Epidermal melanocyte (primary cell): Measurements from ENCODE around the gene KRT5.
"Not testable (repeated sequence)": the region's sequence is repeated elsewhere in the genome, so short reads cannot be mapped to it uniquely, and the experiment has no call there.

Experiments used
- DNase-seq: peaks from one replicate; pipeline ENCODE4 v3.0.0; 2011; ENCODE audit warnings: low spot score; ENCODE audit not compliant: insufficient read length

Gene KRT5

GRCh38 chr12:52521175-52521567 lies 977 bp upstream of the KRT5 start:
- no peak for DNase-seq

DNA sequence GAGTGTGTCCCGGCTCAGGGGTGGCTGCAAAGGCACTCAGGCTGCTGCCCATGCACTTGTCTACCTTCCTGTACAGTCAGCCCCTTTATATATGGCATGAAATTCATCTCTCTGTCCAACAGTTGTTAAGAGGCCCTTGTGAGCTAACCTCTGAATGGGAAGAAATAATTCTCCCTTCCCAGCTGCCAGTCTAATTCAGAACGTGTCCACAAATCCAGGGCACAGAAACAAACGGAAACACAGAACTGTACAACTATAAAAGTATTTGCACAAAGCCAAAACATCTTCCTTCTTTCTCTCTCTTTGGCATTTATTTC lies 849 bp downstream of the KRT5 start:
- no peak for DNase-seq

GRCh38 chr12:52518574-52519386 lies 1.4 kb downstream of the KRT5 start:
- DNase-seq, result no peak

- DNase-seq, result no peak
Observed at GRCh38 chr12:52517888-52518287, 2.3 kb downstream of the KRT5 start.

GRCh38 chr12:52517005-52517835 lies 3.0 kb downstream of the KRT5 start:
- DNase-seq, result no peak

GRCh38 chr12:52515927-52516831 lies 4.0 kb downstream of the KRT5 start:
- no peak for DNase-seq

- no peak for DNase-seq
Observed at GRCh38 chr12:52515319-52515646, 4.9 kb downstream of the KRT5 start.

DNA sequence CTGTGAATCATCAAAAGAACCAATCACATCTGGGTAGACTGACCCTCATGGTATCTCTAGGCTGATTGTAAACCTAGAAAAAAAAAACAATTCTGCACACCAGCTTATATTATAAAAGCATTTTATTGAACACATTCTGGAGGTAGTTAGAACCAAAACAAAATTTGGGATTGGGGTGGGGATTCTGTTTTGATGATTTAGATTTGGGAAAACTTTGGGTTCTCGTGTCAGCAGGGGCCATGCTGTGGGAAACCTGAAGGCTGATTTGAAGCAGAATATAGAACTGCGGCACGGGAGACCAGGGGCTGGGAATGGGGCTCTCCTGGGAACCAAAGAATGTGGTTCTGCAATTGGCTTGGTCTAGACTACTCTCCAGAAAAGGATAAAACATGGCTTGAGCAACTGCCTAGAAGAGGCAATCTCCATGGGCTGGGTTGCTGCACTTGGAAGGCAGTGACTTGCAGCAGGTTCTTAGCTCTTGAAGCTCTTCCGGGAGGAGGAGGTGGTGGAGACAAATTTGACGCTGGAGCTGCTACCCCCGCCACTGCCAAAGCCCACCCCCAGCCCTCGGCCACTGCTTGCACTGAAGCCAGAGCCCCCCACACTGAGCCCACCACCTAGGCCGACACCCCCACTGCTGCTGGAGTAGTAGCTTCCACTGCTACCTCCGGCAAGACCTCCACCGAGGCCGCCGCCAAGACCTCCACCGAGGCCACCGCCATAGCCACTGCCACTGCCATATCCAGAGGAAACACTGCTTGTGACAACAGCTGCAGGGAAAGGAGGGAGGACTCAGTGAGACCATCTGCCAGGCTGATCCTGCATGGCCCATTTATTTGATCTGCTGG lies 5.5 kb downstream of the KRT5 start:
- DNase-seq, result no peak

GRCh38 chr12:52513736-52514135 lies 6.5 kb downstream of the KRT5 start:
- DNase-seq, result no peak

DNA sequence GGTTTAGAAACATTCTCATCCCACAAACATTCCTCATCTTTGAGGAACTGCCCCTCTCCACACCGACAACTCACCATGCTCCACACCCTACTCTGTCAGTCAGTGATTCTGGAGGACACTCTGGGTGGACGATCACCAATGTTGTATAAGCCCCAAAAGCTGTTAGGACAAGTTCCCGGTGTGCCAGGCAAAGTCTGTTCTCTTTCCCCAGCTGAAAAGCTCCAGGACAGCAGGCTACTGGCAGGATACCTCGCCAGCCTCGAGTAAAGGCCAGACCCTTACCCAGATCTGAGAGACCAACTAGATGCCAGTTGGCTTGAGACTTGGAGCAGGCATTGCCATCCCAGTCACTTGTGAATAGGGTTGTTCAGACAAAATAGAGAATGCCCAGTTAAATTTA lies 12.0 kb downstream of the KRT5 start:
- DNase-seq, result no peak

DNA sequence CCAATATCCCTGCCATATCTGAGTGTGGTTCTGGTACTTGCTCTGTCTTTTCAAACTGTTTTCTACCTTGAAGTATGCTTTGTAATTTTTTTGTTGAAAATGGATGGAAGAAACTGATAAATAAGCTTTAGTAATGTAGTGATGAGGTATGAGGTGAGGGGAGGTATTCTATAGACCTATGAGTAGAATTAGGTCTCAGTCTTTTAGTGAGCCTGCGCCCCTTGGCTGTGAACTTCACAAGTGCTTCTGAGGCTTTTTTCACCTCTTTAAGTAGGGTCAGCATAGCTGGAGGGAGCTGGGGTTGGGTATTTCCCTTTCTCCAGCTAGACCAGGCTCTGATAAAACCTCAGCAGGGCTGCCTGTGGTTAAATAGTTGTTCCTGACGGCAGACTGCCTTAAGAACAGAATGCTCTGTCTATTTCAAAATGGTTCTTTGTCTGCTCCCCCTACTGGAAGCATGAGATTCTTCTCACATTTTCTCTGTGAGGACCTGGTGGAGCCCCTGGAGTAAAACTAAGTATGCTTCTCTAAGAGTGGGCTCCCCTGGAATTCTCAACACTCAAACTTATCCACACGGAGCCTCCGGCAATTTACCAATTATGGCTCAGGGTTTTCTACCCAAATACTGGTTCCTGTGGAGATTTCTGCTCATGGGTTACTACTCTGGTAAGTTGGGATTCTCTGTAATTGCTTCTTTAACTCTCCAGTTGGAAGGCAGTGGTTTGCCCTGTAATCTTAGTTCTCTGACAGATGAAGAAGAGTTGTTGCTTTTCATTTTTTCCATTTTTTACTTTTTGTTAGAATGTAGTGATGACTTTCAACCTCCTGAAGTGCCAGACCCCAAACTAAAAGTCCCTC lies 13.1 kb downstream of the KRT5 start:
- DNase-seq, result peak; percentile 68

GRCh38 chr12:52502877-52503276 lies 17.3 kb downstream of the KRT5 start:
- no peak for DNase-seq

GRCh38 chr12:52501490-52501889 lies 18.7 kb downstream of the KRT5 start:
- DNase-seq, result no peak

GRCh38 chr12:52500574-52500973 lies 19.6 kb downstream of the KRT5 start:
- DNase-seq, result not testable (repeated sequence)

- no peak for DNase-seq
Observed at GRCh38 chr12:52499806-52500560, 20.2 kb downstream of the KRT5 start.

- no peak for DNase-seq
Observed at GRCh38 chr12:52498946-52499345, 21.2 kb downstream of the KRT5 start.

DNA sequence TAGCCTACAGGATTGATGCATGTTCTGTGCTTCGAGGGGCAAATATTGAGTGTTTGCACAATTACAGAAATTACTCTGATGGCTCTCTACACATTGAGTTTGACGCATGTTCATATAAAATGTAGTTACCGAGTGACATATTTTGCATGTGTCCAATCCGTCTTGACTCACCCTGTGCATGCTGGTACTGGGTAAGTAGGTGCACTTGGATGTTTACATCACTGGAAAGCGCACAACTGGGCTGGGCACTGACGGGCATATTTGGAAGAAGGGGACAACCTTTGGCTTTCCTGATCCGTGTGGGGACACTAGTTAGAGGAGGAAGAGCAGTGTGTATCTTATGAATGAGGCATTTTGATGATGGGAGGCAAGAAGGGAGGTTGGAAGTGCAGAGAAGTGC lies 22.2 kb downstream of the KRT5 start:
- DNase-seq, result no peak

GRCh38 chr12:52496590-52497071 lies 23.6 kb downstream of the KRT5 start:
- DNase-seq, result no peak

DNA sequence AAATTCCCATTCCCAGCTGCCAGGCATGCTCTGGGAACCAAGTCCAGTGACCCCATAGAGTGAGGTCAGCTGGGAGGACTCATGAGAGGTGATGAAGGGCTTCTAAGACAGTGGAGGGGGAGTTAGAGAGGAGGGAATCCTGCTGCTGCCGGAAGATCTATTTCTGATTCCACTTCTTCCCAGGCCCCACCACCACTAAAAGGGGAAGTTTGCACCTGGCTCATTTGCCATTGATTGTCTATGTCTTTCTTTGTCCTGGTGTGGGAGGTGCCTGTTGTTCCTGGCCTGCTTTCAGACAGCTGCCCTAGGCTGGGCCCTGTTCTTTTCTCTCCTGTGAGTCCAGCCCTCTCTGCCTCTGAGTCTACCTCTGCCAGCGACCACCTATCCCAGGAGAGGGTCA lies 24.1 kb downstream of the KRT5 start:
- no peak for DNase-seq
